A549 treated with DMSO at 1 μM for 4 hours (cell line): Measurements from ENCODE around the gene ZBTB7A. TPM values are rescaled to one million over a fixed set of nuclear protein-coding genes. Genes with fewer than 3 reads are reported as not detected.

ENCODE experiments used
- total RNA-seq: library from RNA; stranded (reverse); fragments of 200-300 nt; extraction: Qiagen RNA extraction; gene quantifications from 5 replicates; pipeline ENCODE4 v1.2.3, GENCODE V29; 2022; ENCODE audit warnings: low read depth

The ZBTB7A gene
- 13.0 to 19.5 TPM (median 18.2 TPM) in 5 replicates for total RNA-seq

GRCh38 chr19:4066682-4067395, at the start of gene ZBTB7A:
Gene ZBTB7A (minus strand): TSS chr19:4066899. CDS start chr19:4055232, 11,667 bp downstream.

GRCh38 chr19:4007021-4007835, 59.5 kb downstream of the ZBTB7A start, which contains the start of gene PIAS4:
Gene PIAS4 (plus strand): TSS chr19:4007736. CDS start chr19:4007761, 25 bp downstream.

Other genes with a start within 250 kb of the ZBTB7A start
- 0.16 to 0.31 TPM (median 0.30 TPM) in 3 of 5 replicates, not detected in the others for gene ZFR2, start 197.9 kb downstream of the ZBTB7A start, total RNA-seq
- 0.09 to 0.24 TPM (median 0.18 TPM) in 5 replicates for gene ATCAY, start 186.2 kb downstream of the ZBTB7A start, total RNA-seq
- not detected in 5 replicates for gene NMRK2, start 133.8 kb downstream of the ZBTB7A start, total RNA-seq
- gene DAPK3, start 95.8 kb downstream of the ZBTB7A start, total RNA-seq: 42.8 to 52.6 TPM (median 47.8 TPM) in 5 replicates
- gene EEF2, start 81.4 kb downstream of the ZBTB7A start, total RNA-seq: 976 to 1,139 TPM (median 1,107 TPM) in 5 replicates
- 12.5 to 18.9 TPM (median 17.4 TPM) in 5 replicates for gene PIAS4, start 59.2 kb downstream of the ZBTB7A start, total RNA-seq
- 104 to 145 TPM (median 123 TPM) in 5 replicates for gene MAP2K2, start 57.2 kb upstream of the ZBTB7A start, total RNA-seq
- 0.05 to 0.07 TPM (median 0.06 TPM) in 3 of 5 replicates, not detected in the others for gene CREB3L3, start 86.7 kb upstream of the ZBTB7A start, total RNA-seq
- 23.7 to 36.2 TPM (median 28.3 TPM) in 5 replicates for gene SIRT6, start 115.7 kb upstream of the ZBTB7A start, total RNA-seq
- 0.10 to 0.26 TPM (median 0.23 TPM) in 5 replicates for gene ANKRD24, start 115.8 kb upstream of the ZBTB7A start, total RNA-seq
- gene EBI3, start 162.6 kb upstream of the ZBTB7A start, total RNA-seq: 2.6 to 4.2 TPM (median 2.9 TPM) in 5 replicates
- 18.2 to 22.4 TPM (median 19.1 TPM) in 5 replicates for gene YJU2, start 180.2 kb upstream of the ZBTB7A start, total RNA-seq
- 0.04 to 0.05 TPM in 2 of 5 replicates, not detected in the others for gene SHD, start 212.4 kb upstream of the ZBTB7A start, total RNA-seq
- not detected in 5 replicates for gene TMIGD2, start 235.5 kb upstream of the ZBTB7A start, total RNA-seq
- 7.5 to 8.4 TPM (median 7.8 TPM) in 5 replicates for gene FSD1, start 237.7 kb upstream of the ZBTB7A start, total RNA-seq